HepG2 (cell line): ENCODE results near the gene PANK1. TPM values are rescaled to one million over a fixed set of nuclear protein-coding genes. Genes with fewer than 3 reads are reported as not detected.

Source experiments
- ATF7 ChIP-seq, 2 experiments: fragments of 450-650 bp in 1 of 2; sonication (generic) in 1 of 2; formaldehyde crosslinking in 1 of 2; IDR thresholded peaks; 2 replicates each; pipeline versions ENCODE4 v1.4.0 to v1.6.1; 2016 to 2020; ENCODE audit warnings: antibody characterized with exemption in 1 of 2, mild to moderate bottlenecking in 1 of 2, missing genetic modification reagents in 1 of 2
- CBFB ChIP-seq: sonication (generic); formaldehyde crosslinking; IDR thresholded peaks from 2 replicates; pipeline ENCODE4 v1.4.0; 2020; ENCODE audit warnings: missing genetic modification reagents
- HMGXB3 ChIP-seq: sonication (generic); formaldehyde crosslinking; IDR thresholded peaks from 2 replicates; pipeline ENCODE4 v1.4.0; 2020; ENCODE audit warnings: missing genetic modification reagents, borderline replicate concordance
- RELA ChIP-seq: sonication (generic); formaldehyde crosslinking; IDR thresholded peaks from 2 replicates; pipeline ENCODE4 v1.4.0; 2020; ENCODE audit warnings: missing genetic modification reagents
- RNF2 ChIP-seq: fragments of 450-650 bp; conservative IDR thresholded peaks from 2 replicates; pipeline ENCODE4 v1.6.1; 2016; ENCODE audit warnings: low read depth
- SKI ChIP-seq: fragments of 450-650 bp; IDR thresholded peaks from one replicate; pipeline ENCODE4 v1.6.1; 2018; ENCODE audit warnings: mild to moderate bottlenecking; ENCODE audit not compliant: partially characterized antibody
- SOX5 ChIP-seq: IDR thresholded peaks from 2 replicates; pipeline ENCODE4 v1.6.1; 2016; ENCODE audit warnings: borderline replicate concordance
- SP1 ChIP-seq, 2 experiments: fragments of 450-650 bp in 1 of 2; sonication (generic) in 1 of 2; formaldehyde crosslinking in 1 of 2; IDR thresholded peaks; 2 replicates each; pipeline versions ENCODE4 v1.4.0 to v1.6.1; 2016 to 2020; ENCODE audit warnings: missing genetic modification reagents in 1 of 2
- TFAP4 ChIP-seq: sonication (generic); IDR thresholded peaks from 2 replicates; pipeline ENCODE4 v1.6.1; 2016; ENCODE audit warnings: low read depth, borderline replicate concordance
- ZFP90 ChIP-seq: sonication (generic); formaldehyde crosslinking; IDR thresholded peaks from 2 replicates; pipeline ENCODE4 v1.8.0; 2022; ENCODE audit warnings: missing genetic modification reagents, mild to moderate bottlenecking, inconsistent platforms, borderline replicate concordance
- ZNF34 ChIP-seq: sonication (generic); formaldehyde crosslinking; IDR thresholded peaks from 2 replicates; pipeline ENCODE4 v1.4.0; 2020; ENCODE audit warnings: mild to moderate bottlenecking, missing genetic modification reagents, borderline replicate concordance
- ZNF616 ChIP-seq: sonication (generic); formaldehyde crosslinking; IDR thresholded peaks from 2 replicates; pipeline ENCODE4 v1.5.0; 2020; ENCODE audit warnings: low read depth, mild to moderate bottlenecking, missing genetic modification reagents
- ZNF775 ChIP-seq: sonication (generic); formaldehyde crosslinking; IDR thresholded peaks from 2 replicates; pipeline ENCODE4 v1.4.0; 2020; ENCODE audit warnings: missing genetic modification reagents, mild to moderate bottlenecking, moderate library complexity, borderline replicate concordance
- ZNF780A ChIP-seq: sonication (generic); formaldehyde crosslinking; IDR thresholded peaks from 2 replicates; pipeline ENCODE4 v1.8.0; 2022; ENCODE audit warnings: mild to moderate bottlenecking, missing genetic modification reagents, moderate library complexity
- ZNF784 ChIP-seq: sonication (generic); formaldehyde crosslinking; IDR thresholded peaks from 2 replicates; pipeline ENCODE4 v1.5.1; 2020; ENCODE audit warnings: missing genetic modification reagents, mild to moderate bottlenecking, borderline replicate concordance
- ZNF788 ChIP-seq: sonication (generic); formaldehyde crosslinking; IDR thresholded peaks from 2 replicates; pipeline ENCODE4 v1.5.0; 2020; ENCODE audit warnings: mild to moderate bottlenecking, missing genetic modification reagents, borderline replicate concordance
- polyA plus RNA-seq, 8 experiments: library from polyadenylated mRNA; depleted of rRNA in 3 of 8; stranded (reverse) in 7 of 8; unstranded in 1 of 8; fragments of >200 nt; fragmentation: Illumina TruSeq in 4 of 8; extraction: Trizol in 4 of 8; gene quantifications; 2 replicates each; pipeline versions ENCODE4 v1.2.1 to v1.2.3, GENCODE V29; 2011 to 2016; ENCODE audit warnings: low read depth in 4 of 8, missing spikeins in 1 of 8, mixed read lengths in 1 of 8; ENCODE audit not compliant: insufficient read depth in 1 of 8
- total RNA-seq, 5 experiments: library from RNA; depleted of rRNA; stranded (reverse); fragments of >200 nt; fragmentation: Illumina TruSeq; extraction: Trizol; gene quantifications; 2 replicates each; pipeline ENCODE4 v1.2.3, GENCODE V29; 2016; ENCODE audit warnings: low read depth in 1 of 5
- TF ChIP-seq, protein P1 (sequence below), 2 experiments: fragments of 450-650 bp in 1 of 2; sonication (generic) in 1 of 2; formaldehyde crosslinking; IDR thresholded peaks; 2 replicates each; pipeline versions ENCODE4 v1.5.0 to v1.8.0; 2020 to 2022; ENCODE audit warnings: mild to moderate bottlenecking in 1 of 2, missing genetic modification reagents in 1 of 2

The PANK1 gene
- total and polyA plus RNA-seq, 2 of the 13 experiments (the other 11 are each of a cell fraction or from before 2014, with no cell fraction given) = 18.2 to 33.3 TPM

DNA sequence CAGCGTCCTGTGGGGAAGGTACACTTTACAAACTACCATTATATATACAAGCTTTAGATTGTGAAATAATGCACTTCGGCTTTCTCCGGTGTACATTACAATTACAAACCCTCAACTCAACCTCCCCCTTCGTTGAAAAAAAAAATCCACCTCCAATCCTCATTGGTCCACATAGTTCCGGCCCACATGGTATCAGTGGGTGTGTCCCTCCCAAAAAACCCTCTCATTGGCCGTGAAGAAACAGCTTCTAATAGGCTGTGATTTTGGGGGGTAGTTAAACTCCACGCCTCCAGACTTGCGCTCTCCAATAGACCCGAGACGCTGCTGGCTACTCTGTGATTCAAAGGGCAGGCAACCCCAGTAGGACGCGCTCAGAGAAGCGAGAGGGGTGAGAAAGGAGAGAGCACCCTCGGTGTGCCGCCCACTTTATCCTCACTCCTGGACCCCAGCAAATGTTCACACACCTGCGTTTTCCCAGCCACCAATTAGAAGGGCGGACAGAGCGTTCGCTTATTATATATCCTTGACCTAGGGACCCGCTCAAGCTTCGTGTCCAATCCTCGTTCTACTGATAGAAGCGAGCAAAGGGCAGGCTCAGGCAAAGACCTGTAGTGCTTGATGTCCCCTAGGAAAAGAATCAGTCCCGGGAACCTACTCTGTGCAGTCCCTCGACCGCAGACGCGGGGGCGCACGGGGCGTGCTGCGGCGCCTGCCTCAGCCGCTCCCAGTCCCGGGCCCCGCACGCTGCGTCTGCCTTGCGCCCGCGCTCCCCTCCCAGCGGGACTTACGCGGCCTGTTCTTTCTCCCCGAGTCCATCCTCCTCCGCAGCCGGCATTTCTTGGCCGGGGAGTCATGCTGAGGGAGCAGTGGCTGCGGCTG is 991 bp downstream of the PANK1 start (continued):
- peak; percentile 41; the same call in 1 of the 2 replicates for TF ChIP-seq TFAP4
- TF ChIP-seq RELA (CRISPR knock-in tag) = 0 out of 2 replicates have a peak, but pooled peaks have one; percentile 31
- TF ChIP-seq CBFB (CRISPR knock-in tag) = 0 out of 2 replicates have a peak, but pooled peaks have one; percentile 53
- peak; percentile 90 for TF ChIP-seq ZNF780A
- peak; percentile 90 for TF ChIP-seq ZNF775 (CRISPR knock-in tag)
- TF ChIP-seq ZNF784 (CRISPR knock-in tag) = no peak
- peak; percentile 47; the same call in 1 of the 2 replicates for TF ChIP-seq SOX5 (CRISPR knock-in tag)
- peak; percentile 78 for TF ChIP-seq ZFP90 (CRISPR knock-in tag)
- peak; percentile 69; the same call in 1 of the 2 replicates for TF ChIP-seq ZNF616 (CRISPR knock-in tag)
- TF ChIP-seq ZNF788 (CRISPR knock-in tag) = peak; percentile 5; the same call in 1 of the 2 replicates
- TF ChIP-seq, protein P1, sequence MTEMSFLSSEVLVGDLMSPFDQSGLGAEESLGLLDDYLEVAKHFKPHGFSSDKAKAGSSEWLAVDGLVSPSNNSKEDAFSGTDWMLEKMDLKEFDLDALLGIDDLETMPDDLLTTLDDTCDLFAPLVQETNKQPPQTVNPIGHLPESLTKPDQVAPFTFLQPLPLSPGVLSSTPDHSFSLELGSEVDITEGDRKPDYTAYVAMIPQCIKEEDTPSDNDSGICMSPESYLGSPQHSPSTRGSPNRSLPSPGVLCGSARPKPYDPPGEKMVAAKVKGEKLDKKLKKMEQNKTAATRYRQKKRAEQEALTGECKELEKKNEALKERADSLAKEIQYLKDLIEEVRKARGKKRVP (CRISPR knock-in tag; IDR thresholded peaks at IDR 0.05) = peak in 1 of 2 experiments; percentile 44; a peak in 1 of 4 replicates
- no peak for TF ChIP-seq SP1 (IDR thresholded peaks at IDR 0.05)
- peak; percentile 37 for TF ChIP-seq SP1 (CRISPR knock-in tag; IDR thresholded peaks at IDR 0.05)
- TF ChIP-seq ZNF34 (CRISPR knock-in tag) = peak; percentile 48; the same call in 1 of the 2 replicates
- peak; percentile 42 for TF ChIP-seq SKI
- no peak for TF ChIP-seq RNF2
- peak; percentile 44 for TF ChIP-seq HMGXB3 (CRISPR knock-in tag)
- no peak for TF ChIP-seq ATF7 (IDR thresholded peaks at IDR 0.05)
- TF ChIP-seq ATF7 (CRISPR knock-in tag; IDR thresholded peaks at IDR 0.05) = no peak
